RWPE2 (cell line): Measurements from ENCODE around the gene P2RX4.
"Not testable (repeated sequence)": the region's sequence is repeated elsewhere in the genome, so short reads cannot be mapped to it uniquely, and the experiment has no call there.

Experiments
- ATAC-seq: fragments of 200-7000 bp; cut with Tn5 transposase; 3 replicates; pipeline ENCODE4 v1.9.1; 2021; ENCODE audit warnings: low read depth
- DNase-seq: peaks from one replicate; pipeline ENCODE4 v3.0.0-alpha.2; 2020; ENCODE audit warnings: low spot score
- H3K27ac ChIP-seq: fragments of 450-650 bp; 2 replicates; pipeline ENCODE4 v1.5.1; 2017; ENCODE audit warnings: mild to moderate bottlenecking; ENCODE audit not compliant: poor library complexity, severe bottlenecking
- H3K27me3 ChIP-seq: fragments of 250-450 bp; sonication (Bioruptor Pico); 2 replicates; pipeline ENCODE4 v1.5.1; 2021; ENCODE audit warnings: mild to moderate bottlenecking, moderate library complexity; ENCODE audit not compliant: insufficient read depth, poor library complexity, severe bottlenecking
- H3K36me3 ChIP-seq: fragments of 250-450 bp; sonication (Bioruptor Pico); 2 replicates; pipeline ENCODE4 v1.5.1; 2020; ENCODE audit warnings: low read depth, mild to moderate bottlenecking, moderate library complexity
- H3K4me1 ChIP-seq: fragments of 250-450 bp; sonication (Bioruptor Pico); 2 replicates; pipeline ENCODE4 v1.5.1; 2021; ENCODE audit warnings: mild to moderate bottlenecking, moderate library complexity; ENCODE audit not compliant: insufficient read depth, poor library complexity, severe bottlenecking
- H3K4me3 ChIP-seq: fragments of 250-450 bp; sonication (Bioruptor Pico); 2 replicates; pipeline ENCODE4 v1.5.1; 2021; ENCODE audit warnings: mild to moderate bottlenecking, moderate library complexity; ENCODE audit not compliant: severe bottlenecking
- H3K9me3 ChIP-seq: fragments of 250-450 bp; sonication (Bioruptor Pico); 2 replicates; pipeline ENCODE4 v1.5.1; 2021; ENCODE audit warnings: mild to moderate bottlenecking, moderate library complexity; ENCODE audit not compliant: severe bottlenecking
- CTCF ChIP-seq: fragments of 450-650 bp; IDR thresholded peaks from one replicate; pipeline ENCODE4 v1.5.1; 2017; ENCODE audit warnings: mild to moderate bottlenecking, moderate library complexity; ENCODE audit not compliant: poor library complexity, severe bottlenecking

The P2RX4 gene

GRCh38 chr12:121191151-121191550, 18.8 kb upstream of the P2RX4 start:
- no peak for TF ChIP-seq CTCF
- Histone ChIP-seq H3K4me1 (peaks cover 10% of the 10 kb centered on the region), H3K9me3 (no peaks in the 10 kb centered on the region), H3K4me3 (no peak overlapping the region), H3K27ac (peak overlapping the region; percentile 80), H3K36me3 (no peaks in the 10 kb centered on the region), H3K27me3 (no peaks in the 10 kb centered on the region)
- DNase-seq, result no peak
- ATAC-seq, result no peak

- H3K4me3 ChIP-seq, result no peak overlapping the region
- no peak overlapping the region for H3K27ac ChIP-seq
- H3K4me1 ChIP-seq, result peaks cover 4% of the 10 kb centered on the region
- H3K27me3 ChIP-seq, result no peaks in the 10 kb centered on the region
- ATAC-seq, result no peak
- no peaks in the 10 kb centered on the region for H3K36me3 ChIP-seq
- no peak for TF ChIP-seq CTCF
- no peak for DNase-seq
- no peaks in the 10 kb centered on the region for H3K9me3 ChIP-seq
Observed at GRCh38 chr12:121196902-121197301, 13.0 kb upstream of the P2RX4 start.

GRCh38 chr12:121198949-121199348, 11.0 kb upstream of the P2RX4 start:
- H3K27me3 ChIP-seq, result no peaks in the 10 kb centered on the region
- TF ChIP-seq CTCF, result no peak
- DNase-seq (no peak), ATAC-seq (no peak)
- H3K27ac ChIP-seq, result no peak overlapping the region
- no peak overlapping the region for H3K4me3 ChIP-seq
- H3K9me3 ChIP-seq, result no peaks in the 10 kb centered on the region
- no peaks in the 10 kb centered on the region for H3K4me1 ChIP-seq
- H3K36me3 ChIP-seq, result no peaks in the 10 kb centered on the region

- not testable (repeated sequence) for H3K4me1 ChIP-seq, H3K27ac ChIP-seq, H3K36me3 ChIP-seq, ATAC-seq, H3K9me3 ChIP-seq, DNase-seq, H3K4me3 ChIP-seq, H3K27me3 ChIP-seq
Observed at GRCh38 chr12:121201140-121201539, 8.8 kb upstream of the P2RX4 start.

- no peak for TF ChIP-seq CTCF
- Histone ChIP-seq H3K4me1 (no peaks in the 10 kb centered on the region), H3K27ac (no peak overlapping the region), H3K4me3 (no peak overlapping the region), H3K36me3 (no peaks in the 10 kb centered on the region), H3K9me3 (no peaks in the 10 kb centered on the region), H3K27me3 (no peaks in the 10 kb centered on the region)
- no peak for DNase-seq
- no peak for ATAC-seq
Observed at GRCh38 chr12:121202407-121203355, 7.2 kb upstream of the P2RX4 start.
